Stimulated activated CD4-positive, alpha-beta T cell treated with anti-CD3 and anti-CD28 coated beads, Interleukin-2, amount 100 ng/mL, for 4 hours (primary cell): ENCODE measurements around the gene EYS.

Experiments
- DNase-seq: peaks from one replicate; pipeline ENCODE4 v3.0.0-alpha.2; 2020; ENCODE audit warnings: low read depth

EYS gene

DNA sequence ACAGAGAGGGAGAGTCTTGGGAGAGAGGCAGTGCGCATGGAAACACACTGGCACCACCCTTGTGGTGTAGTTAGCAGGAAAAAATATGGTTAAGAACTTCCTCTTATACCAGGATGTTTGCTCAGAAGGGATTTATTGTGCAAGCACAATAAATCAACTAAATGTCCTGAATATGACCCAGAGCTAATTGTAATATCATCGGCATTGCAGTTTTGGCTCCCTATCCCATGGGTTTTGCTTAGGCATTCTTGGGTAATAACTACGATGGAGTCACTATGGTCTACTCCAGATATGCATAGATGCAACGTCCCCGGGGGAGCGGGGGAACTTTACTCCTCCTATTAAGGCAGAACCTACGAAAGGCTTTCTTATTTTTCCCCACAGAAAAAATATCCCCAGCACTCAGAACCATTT, 751.6 kb downstream of the EYS start:
- no peak for DNase-seq

DNA sequence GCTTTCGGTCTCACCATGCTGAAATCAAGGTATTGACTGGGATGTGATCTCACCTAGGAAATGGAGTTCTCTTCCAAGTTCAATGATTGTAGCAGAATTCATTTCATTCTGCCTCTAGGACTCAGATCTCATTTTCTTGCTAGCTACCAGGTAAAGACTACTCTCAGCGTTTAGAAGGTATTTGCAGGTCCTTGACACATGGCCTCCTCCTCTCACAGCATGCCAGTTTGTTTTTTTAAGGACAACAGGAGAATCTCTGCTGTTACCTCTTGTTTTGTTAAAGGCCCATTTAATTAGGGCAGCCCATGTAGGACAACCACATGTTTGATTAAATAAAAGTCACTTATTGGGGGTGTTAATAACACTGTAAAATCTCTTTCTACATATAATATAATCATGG, 757.8 kb downstream of the EYS start:
- DNase-seq = no peak

DNA sequence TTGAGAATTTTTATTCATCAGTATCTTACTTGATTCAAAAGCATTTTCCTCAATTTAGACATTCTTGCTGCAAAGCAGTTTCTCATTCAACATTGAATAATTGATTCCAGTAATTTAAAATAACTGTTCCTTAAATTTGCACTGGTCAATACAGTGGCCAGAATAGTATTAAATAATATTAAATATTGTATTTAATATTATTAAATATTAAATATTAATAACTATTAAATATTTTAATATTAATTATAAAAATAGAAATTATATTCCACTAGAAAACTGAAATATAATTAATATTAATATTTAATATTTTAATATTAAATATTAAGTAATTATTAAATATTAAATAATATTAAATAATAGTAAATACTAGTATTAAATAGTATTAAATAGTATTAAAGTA, 758.8 kb downstream of the EYS start:
- no peak for DNase-seq

DNA sequence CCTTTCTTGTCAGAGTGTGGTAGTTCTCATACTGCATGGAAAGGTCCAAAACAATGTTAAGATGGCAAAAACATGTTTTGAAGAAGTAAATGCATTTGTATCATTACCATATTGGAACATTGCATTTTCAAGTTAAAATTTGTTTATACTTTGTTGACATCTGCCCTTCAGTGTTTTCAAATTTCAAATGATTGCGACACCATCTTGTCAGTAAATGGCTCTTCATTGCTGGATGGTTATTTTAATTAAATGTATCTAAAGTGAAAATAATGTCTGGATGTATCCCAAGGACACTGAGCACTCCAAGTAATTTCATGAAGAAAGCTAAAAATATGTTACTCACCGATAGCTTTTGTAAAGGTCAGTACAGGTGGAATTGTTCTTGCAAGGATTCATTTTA, 761.6 kb downstream of the EYS start:
- DNase-seq = no peak

DNA sequence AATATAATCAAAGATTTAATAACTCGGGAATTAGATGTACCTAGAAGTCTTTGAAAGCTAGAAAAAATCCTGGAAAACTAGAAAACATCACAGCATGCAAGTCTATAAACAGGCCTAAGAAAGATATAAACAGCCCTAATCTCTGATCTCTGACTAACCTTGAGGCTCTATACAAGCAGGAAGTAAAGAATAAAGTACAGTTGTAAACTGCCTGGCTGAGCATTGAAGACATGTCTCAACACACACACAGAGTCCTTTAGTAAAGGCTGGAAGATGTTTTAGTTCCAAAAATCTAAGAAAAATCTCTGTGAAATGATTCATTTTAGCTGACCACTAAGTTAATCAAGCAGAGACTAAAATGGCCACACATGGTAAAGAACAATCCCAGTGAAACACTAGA, 774.5 kb downstream of the EYS start:
- DNase-seq = no peak

DNA sequence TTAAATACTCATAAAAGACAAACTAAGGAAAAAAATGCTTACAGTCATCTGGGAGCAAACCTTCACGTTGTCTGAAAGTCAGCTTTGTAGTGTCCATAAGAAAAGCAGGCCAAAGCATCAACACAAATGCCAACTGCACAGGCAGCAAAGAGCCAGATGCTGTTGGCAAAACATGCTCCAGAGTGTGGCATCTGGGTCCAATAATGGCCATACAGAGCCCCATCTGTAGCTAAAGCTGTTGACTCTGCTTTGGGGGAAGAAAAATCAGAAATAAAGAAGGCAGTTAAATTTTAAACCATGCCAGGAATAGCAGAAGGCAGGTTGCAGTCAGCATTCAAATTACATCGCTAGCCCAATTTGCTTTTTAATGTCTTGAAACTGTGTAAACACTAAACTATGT, 776.3 kb downstream of the EYS start:
- DNase-seq = no peak

DNA sequence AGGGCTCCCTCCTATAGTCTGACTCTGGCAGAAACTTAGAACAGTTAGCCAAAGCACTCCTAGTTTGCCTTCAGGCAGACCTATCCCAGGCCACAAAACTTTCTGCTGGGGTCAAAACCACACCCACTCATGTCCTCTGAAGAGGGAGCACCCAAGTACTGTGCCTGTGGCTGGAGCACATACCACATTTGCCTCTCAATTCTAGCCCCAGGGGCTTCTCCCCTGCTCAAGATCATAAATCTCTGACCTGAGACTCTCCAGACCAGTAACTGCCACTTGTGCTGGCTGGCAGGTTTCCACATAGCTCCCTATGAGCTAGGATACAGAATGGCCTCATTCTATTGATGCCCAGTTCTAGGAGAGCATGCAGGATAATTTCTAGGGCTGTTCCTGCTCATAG, 781.0 kb downstream of the EYS start:
- no peak for DNase-seq

DNA sequence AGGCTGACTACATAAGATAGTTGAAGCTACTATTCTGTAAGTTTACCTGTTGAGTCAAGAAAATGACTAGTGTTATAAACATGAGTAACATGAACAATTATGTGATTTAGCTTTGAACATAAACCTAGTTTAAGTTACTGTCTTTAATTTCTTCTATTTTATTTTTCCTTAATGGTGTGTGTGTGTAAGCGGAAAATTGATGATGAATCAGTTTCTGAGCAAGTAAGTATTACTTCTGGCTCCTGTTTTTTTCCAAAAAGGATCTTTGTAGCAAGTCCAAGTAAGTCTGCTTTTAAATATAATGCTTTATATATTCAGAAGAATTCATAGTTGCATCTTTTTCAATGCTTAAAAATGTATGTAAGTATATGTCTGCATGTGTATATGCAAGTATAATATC, 786.8 kb downstream of the EYS start:
- no peak for DNase-seq

DNA sequence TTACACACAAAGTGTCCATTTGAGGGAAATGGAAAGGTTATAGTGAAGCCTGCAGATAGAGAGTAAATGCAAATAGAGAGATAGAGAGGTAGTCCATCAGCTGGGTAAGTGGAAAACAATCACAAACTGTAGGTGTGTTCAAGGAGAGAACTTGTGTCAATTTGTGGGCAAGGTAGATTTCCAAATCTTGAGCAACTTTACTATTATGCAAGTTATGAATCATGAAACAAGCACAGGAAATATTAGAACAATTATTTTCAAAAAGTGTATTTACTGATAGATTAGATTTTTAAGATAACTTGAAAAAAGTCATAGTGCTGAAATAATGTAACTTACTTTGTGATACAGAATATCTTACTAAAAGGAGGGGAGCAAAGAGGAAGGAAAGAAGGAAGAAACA, 792.9 kb downstream of the EYS start:
- DNase-seq = no peak

DNA sequence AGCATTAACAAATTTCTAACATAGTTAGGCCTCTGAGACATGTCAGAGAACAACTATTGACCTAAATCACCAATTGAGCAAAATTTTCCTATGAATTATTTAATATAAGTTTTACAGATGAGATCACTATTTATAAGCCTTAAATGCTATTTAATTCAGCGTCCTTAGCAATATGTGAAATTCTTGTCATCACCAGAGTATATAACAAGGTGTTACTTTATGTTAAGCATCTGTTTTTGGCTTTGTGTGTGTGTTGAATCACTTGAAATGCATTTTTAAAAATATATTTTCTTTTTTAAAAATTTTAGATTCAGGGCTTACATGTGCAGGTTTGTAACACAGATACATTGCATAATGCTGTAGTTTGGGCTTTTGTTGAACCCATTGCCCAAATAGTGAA, 794.1 kb downstream of the EYS start:
- DNase-seq = no peak

DNA sequence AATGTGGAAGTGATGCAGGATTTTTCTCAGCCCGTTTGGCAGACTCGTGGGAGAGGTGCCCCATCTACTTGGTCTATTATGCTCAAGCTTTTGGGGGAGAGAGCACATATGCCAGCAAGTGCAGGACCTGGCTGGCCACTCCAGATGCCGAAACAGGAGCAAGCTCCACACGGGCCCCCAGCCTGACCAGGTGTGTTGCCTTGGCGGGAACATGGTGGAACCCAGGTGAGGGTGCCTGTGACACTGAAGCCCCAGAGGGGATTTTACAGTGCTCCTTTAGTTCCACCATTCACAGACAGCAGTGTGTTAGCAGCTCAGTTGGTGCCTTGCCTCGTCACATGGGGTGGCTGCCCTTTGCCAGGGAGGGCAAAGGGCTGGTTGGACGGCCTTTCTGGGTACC, 798.9 kb downstream of the EYS start:
- DNase-seq = no peak

DNA sequence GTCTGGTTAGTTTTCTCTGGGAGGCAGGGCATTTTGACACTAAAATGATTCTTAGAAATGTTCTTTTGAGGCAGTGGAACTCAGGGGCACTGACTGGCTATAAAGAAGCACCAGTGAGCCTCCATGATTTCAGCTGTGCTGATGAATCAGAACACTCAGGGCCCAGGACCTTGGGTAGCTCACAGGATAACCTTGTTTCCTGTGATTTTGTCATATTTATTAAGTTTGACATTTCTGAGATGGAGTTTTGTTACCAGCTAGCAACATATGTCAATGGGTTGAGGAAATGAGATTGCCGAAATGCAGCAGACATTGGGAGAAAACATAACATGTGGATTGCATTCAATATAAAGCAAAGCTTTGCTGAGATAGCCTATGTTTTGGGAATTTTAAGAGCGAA, 802.4 kb downstream of the EYS start:
- DNase-seq = no peak

DNA sequence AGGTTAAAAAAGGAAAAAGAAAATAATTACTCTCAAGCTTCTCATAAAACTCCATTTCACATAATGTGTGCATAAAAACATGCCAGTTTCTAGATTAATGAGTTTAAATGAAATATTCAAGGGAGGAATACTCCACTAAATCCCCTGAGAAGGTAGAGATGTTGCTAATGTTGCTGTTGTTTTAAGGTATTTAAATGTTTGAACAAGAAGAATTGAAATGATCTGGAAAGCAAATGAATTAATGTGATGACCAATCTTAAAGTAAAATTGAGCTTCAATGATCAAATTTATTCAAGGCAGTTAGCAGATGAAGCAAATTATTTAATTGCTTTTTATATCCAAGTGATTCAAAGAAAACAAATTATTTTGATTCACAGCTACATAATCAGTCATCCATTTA, 804.4 kb downstream of the EYS start:
- DNase-seq = no peak

DNA sequence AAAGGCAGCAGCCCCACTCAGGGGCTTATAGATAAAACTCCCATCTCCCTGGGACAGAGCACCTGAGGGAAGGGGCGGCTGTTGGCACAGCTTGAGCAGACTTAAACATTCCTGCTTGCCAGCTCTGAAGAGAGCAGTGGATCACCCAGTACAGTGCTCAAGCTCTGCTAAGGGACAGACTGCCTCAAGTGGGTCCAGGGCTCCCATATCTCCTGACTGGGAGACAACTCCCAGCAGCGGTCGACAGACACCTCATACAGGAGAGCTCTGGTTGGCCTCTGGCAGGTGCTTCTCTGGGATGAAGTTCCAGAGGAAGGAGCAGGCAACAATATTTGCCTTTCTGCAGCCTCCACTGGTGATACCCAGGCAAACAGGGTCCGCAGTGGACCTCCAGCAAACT, 810.1 kb downstream of the EYS start:
- DNase-seq = no peak

DNA sequence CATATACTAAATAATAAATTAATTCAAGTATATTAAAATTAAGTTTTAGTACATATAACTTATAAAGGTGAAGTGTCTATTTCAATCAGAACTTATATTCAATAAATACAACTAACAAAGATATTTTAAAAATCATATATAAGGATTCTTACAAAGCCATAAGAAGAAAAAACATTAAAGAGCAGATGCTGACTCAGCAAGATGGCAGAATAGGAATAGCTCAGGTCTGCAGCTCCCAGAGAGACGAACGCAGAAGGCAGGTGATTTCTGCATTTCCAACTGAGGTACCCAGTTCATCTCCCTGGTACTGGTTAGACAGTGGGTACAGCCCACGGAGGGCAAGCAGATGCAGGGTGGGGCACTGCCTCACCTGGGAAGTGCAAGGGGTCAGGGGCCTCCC, 811.1 kb downstream of the EYS start:
- no peak for DNase-seq

DNA sequence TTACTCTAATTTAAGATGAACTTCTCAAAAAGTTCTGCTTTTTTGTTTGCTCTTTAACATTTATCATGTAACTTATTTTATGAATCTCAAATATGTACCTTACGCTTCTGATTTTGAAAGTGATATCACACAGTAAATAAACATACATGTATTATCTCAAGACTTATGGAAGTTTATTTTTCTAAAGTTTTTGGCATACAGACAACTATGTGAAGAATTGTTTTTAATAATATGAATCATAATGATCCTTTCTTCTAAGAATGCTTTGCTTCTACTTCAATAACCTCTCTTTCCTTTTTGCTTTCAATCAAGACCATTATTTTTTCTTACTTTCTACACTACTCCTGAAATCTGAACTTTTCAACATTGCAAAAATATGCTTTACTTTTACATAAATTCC, 816.4 kb downstream of the EYS start:
- no peak for DNase-seq

DNA sequence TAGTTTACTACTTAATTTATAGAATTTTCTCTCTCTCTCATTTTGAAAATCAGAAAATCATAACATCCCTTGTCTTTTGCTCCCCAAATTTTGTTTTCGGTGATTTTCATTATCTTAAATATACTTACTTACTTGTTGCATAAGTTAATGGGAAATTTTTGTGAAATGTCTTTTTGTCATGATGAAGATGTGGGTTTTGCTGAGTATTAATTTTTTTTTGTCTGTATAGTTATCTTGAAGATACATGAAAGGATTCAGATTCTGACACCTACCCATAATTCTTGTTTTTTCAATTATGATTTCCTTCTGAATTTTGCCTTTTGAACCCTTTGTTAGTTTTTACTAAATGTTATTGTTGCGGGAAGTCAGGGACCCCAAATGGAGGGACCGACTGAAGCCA, 817.9 kb downstream of the EYS start:
- DNase-seq = no peak

DNA sequence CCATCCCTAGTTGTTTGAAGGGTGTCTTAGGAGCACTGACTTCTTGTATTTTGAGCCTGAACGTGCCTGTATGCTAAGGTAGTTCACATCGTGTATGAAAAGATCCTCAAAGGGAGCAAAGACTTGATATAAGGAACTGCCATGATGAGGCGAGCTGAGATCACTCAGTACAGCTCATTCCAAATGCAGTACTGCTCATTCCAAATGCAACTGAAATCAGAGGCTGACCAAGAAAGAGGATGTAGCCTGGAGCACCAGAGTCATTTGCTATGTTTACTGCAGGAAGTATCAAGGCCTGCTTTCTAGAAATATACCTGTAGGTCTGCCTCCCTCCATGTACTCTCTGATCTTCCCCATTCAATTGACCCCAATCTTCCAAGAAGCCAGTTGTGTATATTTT, 832.2 kb downstream of the EYS start:
- no peak for DNase-seq

DNA sequence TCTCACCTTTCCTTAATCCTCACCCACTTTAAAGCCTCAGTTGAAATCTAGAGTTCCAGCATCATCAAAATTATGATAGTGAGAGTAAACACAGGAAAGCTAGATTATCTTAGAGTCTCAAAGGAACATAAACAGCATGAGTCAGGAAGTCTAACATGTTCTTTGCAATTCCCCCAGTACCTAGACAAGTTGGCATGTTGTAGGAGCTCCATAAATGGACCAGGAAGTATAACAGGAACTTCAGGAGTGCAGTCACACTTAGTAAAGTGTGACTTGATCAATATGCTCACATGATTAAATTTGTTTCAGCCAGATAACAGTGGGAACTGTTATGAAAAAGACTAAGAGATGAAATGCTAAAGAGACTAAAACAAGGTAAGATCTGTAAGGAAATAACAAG, 834.4 kb downstream of the EYS start:
- no peak for DNase-seq

DNA sequence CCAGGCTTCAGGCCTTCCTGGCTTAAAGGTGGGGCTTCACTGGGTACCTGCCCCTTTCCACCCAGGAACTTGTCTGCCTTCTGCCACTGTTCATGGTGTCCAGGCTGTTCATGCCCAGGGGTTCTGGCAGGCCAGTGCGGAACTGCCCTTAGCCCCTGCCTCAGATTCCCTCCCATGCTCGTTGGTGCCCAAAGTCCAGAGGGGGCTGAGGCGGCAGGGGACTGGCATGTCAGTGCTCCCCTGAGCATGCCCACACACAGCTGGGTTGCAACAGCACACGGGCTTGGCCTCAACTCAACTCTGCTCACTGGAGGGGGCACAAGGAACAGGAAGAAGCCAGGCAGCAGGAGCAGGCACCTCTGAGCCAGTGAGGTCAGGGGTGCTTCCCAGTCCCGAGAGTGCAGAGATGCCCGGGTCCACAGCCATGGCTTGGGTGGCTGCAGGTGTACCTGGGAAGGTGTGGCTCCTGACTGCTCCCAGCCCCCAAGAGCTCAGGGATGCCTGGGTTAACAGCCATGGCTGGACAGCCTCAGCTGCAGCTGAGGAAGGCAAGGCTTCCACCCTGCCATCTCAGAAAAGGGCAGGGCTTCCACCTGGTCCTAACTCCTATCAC, 845.9 kb downstream of the EYS start:
- DNase-seq = no peak

DNA sequence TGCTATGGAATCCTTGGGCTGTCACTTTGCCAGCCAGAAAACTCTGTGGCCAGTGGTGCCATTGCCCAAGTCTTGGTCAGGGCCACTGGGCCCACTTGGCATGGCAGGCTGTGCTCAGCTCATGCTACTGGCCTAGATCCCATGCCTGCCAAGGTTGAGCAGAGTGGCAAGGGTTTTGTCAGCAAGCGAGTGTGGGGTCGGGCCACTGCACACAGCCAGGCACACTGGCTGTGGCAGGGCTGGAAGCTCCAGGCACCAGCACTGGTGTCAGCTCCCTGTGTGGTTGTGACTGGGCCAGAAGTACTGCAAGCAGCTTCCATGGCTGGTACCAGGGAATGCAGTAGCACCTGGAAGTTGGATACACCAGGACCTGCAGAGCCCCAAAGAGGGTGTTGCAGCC, 846.8 kb downstream of the EYS start:
- DNase-seq = no peak

DNA sequence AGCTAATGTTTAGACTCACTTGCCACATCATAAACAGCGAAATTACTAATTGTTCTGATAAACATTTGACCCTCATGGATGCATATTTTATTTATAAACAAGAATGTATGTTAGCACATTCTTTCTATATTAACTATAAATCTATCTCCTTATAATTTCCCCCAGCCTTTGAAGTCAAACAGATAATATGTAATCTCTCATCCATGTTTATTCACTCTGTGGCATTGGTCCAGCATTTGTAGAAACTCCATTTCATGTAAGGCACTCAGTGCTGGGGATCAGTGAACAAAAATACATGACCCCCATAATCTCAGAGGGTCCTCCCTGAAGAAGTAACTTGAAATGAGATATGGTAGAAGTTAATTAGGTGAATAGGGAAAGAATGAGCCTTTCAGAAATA, 856.9 kb downstream of the EYS start:
- DNase-seq = no peak

DNA sequence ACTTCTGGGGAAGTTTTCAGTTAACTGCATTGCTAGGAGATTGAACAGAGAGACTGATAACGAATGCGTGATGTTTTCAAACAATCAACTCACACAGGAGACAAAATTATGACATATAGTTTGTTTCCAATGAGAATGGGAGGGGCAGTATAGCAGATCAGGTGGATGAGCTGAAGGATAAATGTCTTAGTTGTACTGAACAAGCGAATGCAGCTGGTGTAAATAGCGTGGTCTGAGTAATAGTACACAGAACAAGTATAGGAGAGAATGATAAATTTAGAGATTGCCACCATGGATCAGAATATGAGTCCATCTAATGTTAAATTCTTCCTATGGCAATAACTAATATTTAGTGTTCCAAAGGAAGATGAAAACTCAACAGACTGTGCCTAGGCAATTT, 858.6 kb downstream of the EYS start:
- no peak for DNase-seq

DNA sequence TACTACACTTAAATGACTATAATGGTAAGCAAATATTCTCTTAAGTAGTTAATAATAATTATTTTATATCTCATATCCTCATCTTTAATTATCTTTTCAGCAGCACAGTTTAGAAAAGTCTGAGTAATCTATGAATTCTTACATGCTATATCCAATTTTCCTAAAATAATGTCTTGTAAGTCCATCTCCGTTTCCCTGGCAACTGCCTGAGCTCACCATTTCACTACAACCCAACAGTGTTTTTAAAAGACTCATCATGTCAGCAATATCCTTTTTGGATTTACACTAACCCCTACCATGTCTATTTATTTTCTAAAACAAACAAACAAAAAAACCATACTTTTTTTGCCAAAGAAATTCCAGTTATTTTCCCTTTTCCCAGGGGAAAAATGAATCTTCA, 859.6 kb downstream of the EYS start:
- no peak for DNase-seq

DNA sequence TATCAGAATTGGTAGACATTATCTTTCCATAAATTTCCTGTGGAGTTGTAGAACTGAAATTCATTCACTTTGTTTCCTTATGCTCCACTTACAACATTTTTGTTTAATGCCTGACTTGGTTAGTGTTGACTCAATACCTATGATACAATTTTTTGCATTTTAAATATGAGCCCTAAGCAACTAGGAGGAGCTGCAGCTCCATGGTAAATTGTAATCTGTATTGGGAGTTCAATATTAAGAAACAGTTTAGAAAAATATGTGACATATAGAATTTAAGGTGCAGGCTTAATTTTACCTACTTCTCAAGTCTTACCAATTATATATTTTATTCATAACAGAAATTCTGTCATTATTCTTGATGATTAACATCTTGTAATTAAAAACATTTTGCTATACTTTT, 868.3 kb downstream of the EYS start:
- no peak for DNase-seq
